ENCODE measurements around the gene HS6ST3. TPM values are rescaled to one million over a fixed set of nuclear protein-coding genes. Genes with fewer than 3 reads are reported as not detected.

Gene HS6ST3
- total RNA-seq, 4 donors from 2014 or later = 0.16 to 0.27 TPM; not detected in 2

DNA sequence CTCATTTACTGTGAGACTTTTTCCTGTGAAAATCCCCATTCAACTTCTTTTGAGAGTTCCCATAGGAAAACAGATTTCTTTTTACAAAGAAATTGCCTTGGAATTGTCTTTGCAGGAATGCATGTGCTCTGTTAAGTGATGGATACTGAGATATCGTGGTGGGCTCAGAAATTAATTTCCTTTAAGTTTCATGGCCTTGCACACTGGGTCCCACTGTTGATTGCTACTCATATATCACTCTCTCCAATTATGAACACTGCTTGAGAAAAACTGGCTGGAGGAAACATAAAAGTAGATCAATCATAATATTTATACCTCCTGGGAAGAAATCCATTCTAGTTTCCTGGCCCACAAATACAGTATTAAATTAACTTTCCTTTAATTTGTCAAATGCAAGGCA, 773.1 kb downstream of the HS6ST3 start:
- H3K27me3 ChIP-seq = no peaks in the 10 kb centered on the region
- no peak for DNase-seq
- H3K9me3 ChIP-seq = no peaks in the 10 kb centered on the region
- no peak overlapping the region for H3K27ac ChIP-seq
- in situ Hi-C loops (cut with MboI; ENCODE audit: low pct_ligation_motif_present in 1 of 4, low pct_unique_long_range_greater_than_20kb in 1 of 4, low sequenced_read_pairs in 3 of 4) = no loop called here
- no peak overlapping the region for H3K4me3 ChIP-seq
- H3K36me3 ChIP-seq = no peaks in the 10 kb centered on the region
- TF ChIP-seq EP300 (IDR thresholded peaks at IDR 0.05; ENCODE audit: low read depth) = no peak
- no peak for TF ChIP-seq POLR2A (IDR thresholded peaks at IDR 0.05)
- TF ChIP-seq, protein P1, sequence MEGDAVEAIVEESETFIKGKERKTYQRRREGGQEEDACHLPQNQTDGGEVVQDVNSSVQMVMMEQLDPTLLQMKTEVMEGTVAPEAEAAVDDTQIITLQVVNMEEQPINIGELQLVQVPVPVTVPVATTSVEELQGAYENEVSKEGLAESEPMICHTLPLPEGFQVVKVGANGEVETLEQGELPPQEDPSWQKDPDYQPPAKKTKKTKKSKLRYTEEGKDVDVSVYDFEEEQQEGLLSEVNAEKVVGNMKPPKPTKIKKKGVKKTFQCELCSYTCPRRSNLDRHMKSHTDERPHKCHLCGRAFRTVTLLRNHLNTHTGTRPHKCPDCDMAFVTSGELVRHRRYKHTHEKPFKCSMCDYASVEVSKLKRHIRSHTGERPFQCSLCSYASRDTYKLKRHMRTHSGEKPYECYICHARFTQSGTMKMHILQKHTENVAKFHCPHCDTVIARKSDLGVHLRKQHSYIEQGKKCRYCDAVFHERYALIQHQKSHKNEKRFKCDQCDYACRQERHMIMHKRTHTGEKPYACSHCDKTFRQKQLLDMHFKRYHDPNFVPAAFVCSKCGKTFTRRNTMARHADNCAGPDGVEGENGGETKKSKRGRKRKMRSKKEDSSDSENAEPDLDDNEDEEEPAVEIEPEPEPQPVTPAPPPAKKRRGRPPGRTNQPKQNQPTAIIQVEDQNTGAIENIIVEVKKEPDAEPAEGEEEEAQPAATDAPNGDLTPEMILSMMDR (IDR thresholded peaks at IDR 0.05) = no peak
- TF ChIP-seq POLR2AphosphoS5 (IDR thresholded peaks at IDR 0.05) = no peak
- intact Hi-C loops (cut with DNase I; ENCODE audit: low total_unique reads) = no loop called here
- H3K4me1 ChIP-seq = no peaks in the 10 kb centered on the region
- 53 to 74% methylated on average over 1 of the region's 1 CpG for WGBS, 2 donors (ENCODE audit: low coverage in 1 of 2)

DNA sequence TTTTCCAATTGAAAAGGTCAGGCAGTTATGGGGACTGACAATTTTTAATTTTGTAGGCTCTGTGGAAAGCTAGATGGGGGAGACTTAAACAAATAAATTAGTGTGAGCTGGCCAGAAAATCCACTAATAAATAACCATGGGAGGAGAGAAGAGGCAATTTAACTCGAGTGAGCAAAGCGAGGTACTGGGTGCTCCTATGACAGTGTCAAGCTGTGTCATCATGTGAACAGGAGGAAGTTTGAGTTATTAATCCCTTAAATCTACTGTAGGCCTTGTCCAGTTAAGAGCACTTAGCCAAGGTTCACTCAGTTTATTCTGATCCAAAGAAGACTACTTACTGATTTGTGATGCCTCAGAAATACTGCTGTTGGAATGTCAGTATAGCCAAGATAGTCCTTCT, 781.6 kb downstream of the HS6ST3 start:
- TF ChIP-seq, protein P1 (IDR thresholded peaks at IDR 0.05) = no peak
- TF ChIP-seq POLR2AphosphoS5 (IDR thresholded peaks at IDR 0.05) (no peak), POLR2A (IDR thresholded peaks at IDR 0.05) (no peak), EP300 (IDR thresholded peaks at IDR 0.05; ENCODE audit: low read depth) (no peak)
- in situ Hi-C loops (cut with MboI; ENCODE audit: low pct_ligation_motif_present in 1 of 4, low pct_unique_long_range_greater_than_20kb in 1 of 4, low sequenced_read_pairs in 3 of 4) = no loop called here
- no peaks in the 10 kb centered on the region for H3K36me3 ChIP-seq
- H3K4me3 ChIP-seq = no peak overlapping the region
- intact Hi-C loops (cut with DNase I; ENCODE audit: low total_unique reads) = no loop called here
- H3K9me3 ChIP-seq = no peaks in the 10 kb centered on the region
- DNase-seq = no peak
- H3K27me3 ChIP-seq = no peaks in the 10 kb centered on the region
- 43 to 55% methylated on average over 2 of the region's 2 CpGs for WGBS, 2 donors (ENCODE audit: low coverage in 1 of 2)
- H3K4me1 ChIP-seq = no peaks in the 10 kb centered on the region
- H3K27ac ChIP-seq = no peak overlapping the region

DNA sequence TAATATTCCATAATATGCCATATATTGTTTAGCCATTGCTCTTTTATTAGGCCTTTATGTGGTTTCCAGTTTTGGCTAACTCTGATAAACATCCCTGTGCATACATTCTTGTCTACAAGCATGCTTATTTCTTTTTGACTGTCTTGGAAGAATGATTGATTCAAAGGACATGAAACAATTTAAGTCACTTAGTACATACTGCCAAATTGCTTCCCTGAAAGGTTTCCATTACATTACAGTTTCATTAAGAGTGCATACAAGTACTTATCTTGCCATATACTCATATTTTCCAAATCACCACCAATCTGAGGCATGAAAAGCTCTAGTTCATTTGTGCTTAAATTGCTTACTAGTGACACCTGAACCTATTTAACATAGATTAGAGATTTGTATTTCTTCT, 790.5 kb downstream of the HS6ST3 start:
- Histone ChIP-seq H3K4me3 (no peak overlapping the region), H3K36me3 (no peaks in the 10 kb centered on the region), H3K27me3 (no peaks in the 10 kb centered on the region), H3K27ac (no peak overlapping the region), H3K9me3 (no peaks in the 10 kb centered on the region), H3K4me1 (no peaks in the 10 kb centered on the region)
- TF ChIP-seq EP300 (IDR thresholded peaks at IDR 0.05; ENCODE audit: low read depth) (no peak), POLR2A (IDR thresholded peaks at IDR 0.05) (no peak), POLR2AphosphoS5 (IDR thresholded peaks at IDR 0.05) (no peak)
- TF ChIP-seq, protein P1 (IDR thresholded peaks at IDR 0.05) = no peak
- DNase-seq = no peak
- intact Hi-C loops (cut with DNase I; ENCODE audit: low total_unique reads) = no loop called here
- in situ Hi-C loops (cut with MboI; ENCODE audit: low pct_ligation_motif_present in 1 of 4, low pct_unique_long_range_greater_than_20kb in 1 of 4, low sequenced_read_pairs in 3 of 4) = no loop called here

Other genes starting within 250 kb of the HS6ST3 start
- gene UGGT2, start 36.7 kb upstream of the HS6ST3 start, total RNA-seq = 100 to 1,000 TPM in 1 of 4 donors, 10 to 100 TPM in 3; 19.5 to 148 (median 41.0) TPM

All from transverse colon (tissue), 4 donors.